ENCODE measurements around the gene ITGA2. TPM values are rescaled to one million over a fixed set of nuclear protein-coding genes. Genes with fewer than 3 reads are reported as not detected.

Gene ITGA2
- total RNA-seq, 4 donors from 2014 or later = 5.0 to 22.5 (median 17.4) TPM

- no peak for DNase-seq
- TF ChIP-seq CTCF (IDR thresholded peaks at IDR 0.05) (no peak), POLR2A (IDR thresholded peaks at IDR 0.05) (no peak)
- Histone ChIP-seq H3K27me3 (no peaks in the 10 kb centered on the region), H3K27ac (no peak overlapping the region), H3K4me1 (no peaks in the 10 kb centered on the region), H3K4me3 (no peak overlapping the region), H3K9me3 (no peaks in the 10 kb centered on the region), H3K36me3 (peaks cover 0 to 42% (median 0%) of the 10 kb centered on the region in 3 donors)
Measured at GRCh38 chr5:53083927-53084326, 94.8 kb downstream of the ITGA2 start.

- H3K27me3 ChIP-seq = no peaks in the 10 kb centered on the region
- TF ChIP-seq CTCF (IDR thresholded peaks at IDR 0.05) = no peak
- no peak for TF ChIP-seq POLR2A (IDR thresholded peaks at IDR 0.05)
Measured at GRCh38 chr5:53084546-53085255, 95.5 kb downstream of the ITGA2 start.

GRCh38 chr5:53087171-53087570 lies 98.0 kb downstream of the ITGA2 start:
- no peaks in the 10 kb centered on the region for H3K9me3 ChIP-seq
- H3K27me3 ChIP-seq = no peaks in the 10 kb centered on the region
- H3K27ac ChIP-seq = no peak overlapping the region
- no peak for TF ChIP-seq POLR2A (IDR thresholded peaks at IDR 0.05)
- no peak for TF ChIP-seq CTCF (IDR thresholded peaks at IDR 0.05)
- no peaks in the 10 kb centered on the region for H3K4me1 ChIP-seq
- no peak overlapping the region for H3K4me3 ChIP-seq
- DNase-seq = no peak
- H3K36me3 ChIP-seq = peaks cover 0 to 32% (median 0%) of the 10 kb centered on the region in 3 donors

More at GRCh38 chr5:53084546-53085255, 95.5 kb downstream of the ITGA2 start:
- Histone ChIP-seq H3K27ac (no peak overlapping the region), H3K4me3 (no peak overlapping the region), H3K36me3 (peaks cover 0 to 40% (median 0%) of the 10 kb centered on the region in 3 donors), H3K4me1 (no peaks in the 10 kb centered on the region), H3K9me3 (no peaks in the 10 kb centered on the region)
- DNase-seq = no peak

GRCh38 chr5:53087621-53088121 lies 98.5 kb downstream of the ITGA2 start:
- H3K9me3 ChIP-seq = no peaks in the 10 kb centered on the region
- no peak overlapping the region for H3K4me3 ChIP-seq
- H3K27me3 ChIP-seq = no peaks in the 10 kb centered on the region
- no peaks in the 10 kb centered on the region for H3K4me1 ChIP-seq
- TF ChIP-seq POLR2A (IDR thresholded peaks at IDR 0.05) = no peak
- TF ChIP-seq CTCF (IDR thresholded peaks at IDR 0.05) = no peak
- H3K27ac ChIP-seq = no peak overlapping the region
- H3K36me3 ChIP-seq = peaks cover 0 to 32% (median 0%) of the 10 kb centered on the region in 3 donors
- no peak for DNase-seq

- TF ChIP-seq CTCF (IDR thresholded peaks at IDR 0.05) (no peak), POLR2A (IDR thresholded peaks at IDR 0.05) (no peak)
- DNase-seq = no peak
- no peak overlapping the region for H3K27ac ChIP-seq
- no peaks in the 10 kb centered on the region for H3K4me1 ChIP-seq
- H3K36me3 ChIP-seq = peaks cover 0 to 23% (median 0%) of the 10 kb centered on the region in 3 donors
- no peak overlapping the region for H3K4me3 ChIP-seq
- no peaks in the 10 kb centered on the region for H3K9me3 ChIP-seq
- H3K27me3 ChIP-seq = no peaks in the 10 kb centered on the region
Measured at GRCh38 chr5:53089481-53089991, 100.4 kb downstream of the ITGA2 start.

All from Peyer's patch (tissue), 4 donors.